NCI-H2029 (cell line): ENCODE measurements around the gene ZNHIT1.
"Not testable (repeated sequence)": the region's sequence is repeated elsewhere in the genome, so short reads cannot be mapped to it uniquely, and the experiment has no call there.

ENCODE experiments used
- DNase-seq: peaks from one replicate; lab custom pipeline; 2025; lab: John Stamatoyannopoulos, UW

Gene ZNHIT1

GRCh38 chr7:101186844-101187428, 31.0 kb upstream of the ZNHIT1 start:
- no peak for DNase-seq

DNA sequence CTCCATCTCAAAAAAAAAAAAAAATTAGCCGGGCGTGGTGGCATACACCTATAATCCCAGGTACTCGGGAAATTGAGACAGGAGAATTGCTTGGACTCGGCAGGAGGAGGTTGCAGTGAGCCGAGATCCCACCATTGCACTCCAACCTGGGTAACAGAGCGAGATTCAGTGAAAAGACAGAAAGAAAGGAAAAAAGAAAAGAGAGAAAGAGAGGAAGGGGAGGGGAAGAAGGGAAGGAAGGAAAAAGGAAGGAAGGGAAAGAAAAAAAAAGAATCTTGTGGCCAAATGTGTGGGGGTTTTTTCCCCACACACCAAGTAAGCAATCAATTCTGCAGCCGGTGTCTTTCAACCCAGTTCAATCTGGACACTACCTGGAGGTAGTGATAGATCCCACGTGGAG, 28.9 kb upstream of the ZNHIT1 start:
- no peak for DNase-seq

GRCh38 chr7:101195884-101196283, 22.1 kb upstream of the ZNHIT1 start:
- no peak for DNase-seq

DNA sequence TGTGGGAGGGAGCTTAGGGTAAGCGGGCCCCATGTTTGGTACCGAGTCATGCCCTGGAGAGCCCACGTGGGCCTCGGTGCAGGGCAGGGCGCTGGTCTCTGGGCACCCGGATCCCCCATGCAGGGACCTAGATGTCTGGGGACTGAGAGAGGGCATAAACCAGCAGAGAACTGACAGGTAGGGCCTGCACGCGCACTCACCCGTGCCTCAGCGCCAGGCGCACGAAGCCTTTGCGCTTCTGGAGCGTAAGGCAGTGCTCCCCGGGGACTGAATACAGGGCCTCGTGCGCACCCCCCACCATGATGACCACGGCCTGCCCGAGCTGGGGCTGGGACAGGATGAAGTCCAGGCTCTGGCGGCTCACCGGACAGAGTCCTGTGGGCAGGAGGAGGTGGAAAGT, 20.0 kb upstream of the ZNHIT1 start:
- DNase-seq, result no peak

GRCh38 chr7:101198476-101198875, 19.5 kb upstream of the ZNHIT1 start:
- no peak for DNase-seq

- DNase-seq, result not testable (repeated sequence)
Observed at GRCh38 chr7:101199522-101199921, 18.4 kb upstream of the ZNHIT1 start.

DNA sequence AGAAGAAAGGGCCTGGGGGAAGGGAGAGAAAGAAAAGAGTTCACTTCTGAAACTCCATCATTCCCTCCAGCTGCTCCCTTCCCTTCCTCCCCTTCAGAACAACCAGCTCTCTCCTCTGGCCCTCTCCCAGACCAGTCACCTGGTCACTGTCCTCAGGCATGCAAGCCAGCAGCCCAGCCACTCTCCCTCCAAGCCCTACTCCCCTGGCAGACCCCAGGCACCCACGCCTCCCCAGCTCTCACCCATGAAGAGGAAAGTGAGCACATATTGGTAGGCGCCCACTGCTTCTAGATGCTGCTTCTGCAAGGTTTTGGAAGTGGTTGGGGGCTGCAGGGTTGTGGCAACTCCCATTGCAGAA, 17.5 kb upstream of the ZNHIT1 start:
- DNase-seq, result no peak

GRCh38 chr7:101200862-101201599, 16.9 kb upstream of the ZNHIT1 start, which contains the start of gene MOGAT3:
MOGAT3 (minus strand) TSS chr7:101201036; CDS start chr7:101200854, 182 bp downstream.
- DNase-seq, result no peak

DNA sequence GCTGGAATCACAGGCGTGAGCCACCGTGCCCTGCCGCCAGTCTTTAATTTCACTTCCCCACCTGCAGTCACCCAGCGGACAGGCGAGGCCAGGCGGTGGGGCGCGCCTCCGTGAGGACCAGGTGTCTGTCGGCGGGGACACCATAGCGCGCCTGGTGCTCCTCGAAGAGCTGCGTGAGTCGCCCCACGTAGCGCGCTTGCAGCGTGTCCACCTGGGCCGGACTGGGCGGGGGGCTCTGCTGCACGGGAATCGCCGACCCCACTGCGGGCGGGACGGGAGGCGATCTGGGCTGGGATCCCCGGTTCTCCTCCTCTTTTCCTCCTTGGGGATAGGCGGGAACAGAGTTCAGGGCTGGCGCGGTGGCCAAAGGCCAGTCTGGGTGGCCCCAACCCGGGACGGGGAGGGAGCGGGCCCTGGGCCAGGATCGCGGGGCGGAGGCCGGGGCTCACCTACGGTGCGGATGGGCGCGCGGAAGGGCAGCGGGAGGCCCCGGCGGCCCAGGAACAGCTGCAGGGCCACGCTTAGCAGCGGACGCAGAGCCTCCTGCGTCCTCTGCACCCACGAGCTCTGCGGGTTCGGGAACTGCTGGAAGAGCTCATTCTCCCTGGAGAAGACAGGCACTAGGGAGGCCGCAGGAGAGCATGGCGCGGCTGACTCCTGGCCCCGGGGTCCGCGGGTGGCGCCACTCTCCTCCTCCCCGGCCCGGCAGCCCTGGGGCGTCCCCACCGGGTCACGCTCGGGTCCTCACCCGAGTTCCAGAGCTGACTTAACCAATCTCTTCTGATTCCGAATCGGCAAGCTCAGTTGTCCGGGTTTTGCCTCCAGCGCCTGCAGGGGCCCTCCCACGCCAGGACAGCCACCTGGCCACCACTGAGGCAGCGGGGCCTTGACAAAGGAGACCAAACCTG, 16.0 kb upstream of the ZNHIT1 start:
- no peak for DNase-seq

DNA sequence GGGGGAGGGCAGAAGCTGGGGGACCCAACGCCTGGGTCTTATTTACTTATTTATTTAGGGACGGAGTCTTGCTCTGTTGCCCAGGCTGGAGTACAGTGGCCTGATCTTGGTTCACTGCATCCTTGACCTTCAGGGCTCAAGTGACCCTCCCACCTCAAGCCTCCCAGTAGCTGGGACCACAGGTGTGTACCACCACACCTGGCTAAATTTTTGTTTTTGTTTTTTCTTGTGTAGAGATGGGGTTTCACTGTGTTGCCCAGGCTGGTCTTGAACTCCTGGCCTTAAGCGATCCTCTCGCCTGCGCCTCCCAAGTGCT, 15.4 kb upstream of the ZNHIT1 start:
- DNase-seq, result no peak

DNA sequence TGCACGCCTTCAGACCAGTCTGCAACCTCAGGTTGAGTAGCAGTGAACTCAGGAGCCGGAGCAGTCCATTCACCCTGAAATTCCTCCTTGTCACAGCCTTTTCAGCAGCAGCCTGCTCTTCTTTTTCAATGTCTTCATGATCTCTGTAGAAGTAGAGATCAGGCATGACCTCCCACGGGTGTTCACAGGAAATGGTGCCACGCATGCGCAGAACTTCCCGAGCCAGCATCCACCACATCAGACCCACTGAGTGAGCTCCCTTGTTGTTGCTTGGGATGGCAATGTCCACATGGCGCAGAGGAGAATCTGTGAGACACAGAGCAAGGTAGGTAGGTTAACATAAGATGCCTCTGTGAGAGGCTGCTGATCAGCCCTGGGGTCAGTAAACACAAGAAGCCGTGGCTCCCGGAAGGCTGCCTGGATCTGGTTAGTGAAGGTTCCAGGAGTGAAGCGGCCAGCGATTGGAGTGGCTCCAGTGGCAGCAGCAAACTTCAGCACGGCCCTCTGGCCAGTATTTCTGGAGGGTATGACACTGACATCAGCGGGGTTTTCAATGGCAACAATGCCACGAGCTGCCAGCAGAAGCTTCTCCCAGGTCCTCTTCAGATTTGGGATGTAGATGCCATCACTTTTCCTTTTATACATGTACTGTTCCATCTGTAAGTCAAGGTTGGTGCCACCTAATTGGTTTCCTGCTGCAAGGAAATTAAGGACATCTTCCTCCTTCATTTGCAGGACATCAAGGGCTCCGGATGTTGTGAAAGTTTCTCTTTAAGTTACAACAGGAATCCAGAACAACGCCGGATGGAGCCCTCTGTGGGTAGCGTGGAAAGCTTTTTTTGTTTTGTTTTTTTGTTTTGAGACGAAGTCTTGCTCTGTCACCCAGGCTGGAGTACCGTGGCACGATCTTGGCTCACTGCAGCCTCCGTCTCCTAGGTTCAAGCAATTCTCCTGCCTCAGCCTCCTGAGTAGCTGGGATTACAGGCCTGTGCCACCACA, 13.9 kb upstream of the ZNHIT1 start:
- not testable (repeated sequence) for DNase-seq

DNA sequence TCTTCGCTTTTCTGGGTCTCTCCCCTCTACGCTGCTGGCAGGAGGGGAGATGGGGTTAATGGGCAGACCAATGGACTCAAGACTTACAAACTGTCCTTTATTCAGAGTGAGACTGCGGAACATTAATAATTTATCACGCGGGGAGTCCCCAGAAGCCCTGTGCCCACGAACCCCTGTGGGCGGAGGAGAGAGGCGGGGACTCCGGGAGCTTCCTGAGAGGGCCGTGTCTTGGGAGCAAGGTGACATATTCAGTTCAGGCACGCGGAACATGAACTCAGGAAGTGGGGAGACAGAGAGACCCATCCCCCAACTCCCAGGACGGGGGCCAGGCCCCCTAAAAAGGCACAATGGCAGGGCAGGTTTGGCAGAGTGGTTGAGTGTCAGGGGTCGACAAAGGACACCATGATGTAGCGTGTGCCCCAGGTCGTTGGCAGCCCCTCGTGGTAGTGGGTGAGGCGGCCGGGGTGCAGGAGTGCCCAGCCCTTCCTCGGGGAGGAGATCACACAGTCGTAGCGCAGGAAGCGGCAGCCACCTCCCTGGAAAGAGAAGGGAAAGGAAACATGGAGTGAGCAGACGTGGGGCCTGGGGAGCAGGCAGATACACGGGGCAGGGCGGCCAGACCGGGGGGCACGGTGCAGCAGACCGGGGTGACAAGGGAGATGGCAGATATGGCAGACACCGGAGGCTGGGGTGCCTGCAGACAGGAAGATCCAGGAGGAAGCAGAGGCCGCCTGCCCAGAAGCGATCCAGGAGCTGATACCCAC, 11.9 kb upstream of the ZNHIT1 start:
- no peak for DNase-seq

DNA sequence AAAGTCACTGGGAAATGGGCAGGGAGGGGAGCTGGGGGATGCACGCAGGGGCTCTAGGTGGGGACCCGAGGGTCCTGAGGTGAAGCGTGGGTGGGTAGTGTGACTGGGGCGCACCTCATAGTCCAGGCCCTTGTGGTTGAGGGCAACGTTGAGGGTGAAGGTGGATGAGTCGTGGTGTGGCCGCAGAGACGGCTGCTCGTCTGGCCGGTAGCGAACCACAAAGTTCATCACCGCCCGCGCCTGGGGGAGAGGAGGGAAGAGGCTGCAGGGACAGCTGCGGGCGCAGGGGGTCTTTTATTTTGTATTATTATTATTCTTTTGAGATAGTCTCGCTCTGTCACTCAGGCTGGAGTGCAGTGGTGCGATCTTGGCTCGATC, 11.3 kb upstream of the ZNHIT1 start:
- no peak for DNase-seq

DNA sequence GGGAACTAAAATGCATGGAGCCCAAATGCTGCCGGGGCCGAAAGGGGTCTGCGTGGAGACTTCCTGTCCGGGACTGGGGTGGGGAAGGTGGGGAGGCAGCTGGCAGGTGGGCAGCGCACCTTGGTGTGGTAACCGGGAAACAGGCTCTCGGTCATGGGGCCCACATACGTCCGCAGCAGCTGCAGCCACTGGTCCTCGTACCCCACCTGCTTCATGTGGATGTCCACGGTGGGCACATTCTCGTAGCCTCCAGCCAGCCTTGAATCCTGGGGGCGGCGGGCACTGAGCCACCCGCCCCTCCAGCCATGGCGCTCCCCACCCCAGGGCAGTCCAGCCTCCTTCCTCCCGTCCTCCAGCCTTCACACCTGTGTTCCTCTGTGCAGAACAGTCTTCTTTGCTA, 10.5 kb upstream of the ZNHIT1 start:
- DNase-seq, result no peak

DNA sequence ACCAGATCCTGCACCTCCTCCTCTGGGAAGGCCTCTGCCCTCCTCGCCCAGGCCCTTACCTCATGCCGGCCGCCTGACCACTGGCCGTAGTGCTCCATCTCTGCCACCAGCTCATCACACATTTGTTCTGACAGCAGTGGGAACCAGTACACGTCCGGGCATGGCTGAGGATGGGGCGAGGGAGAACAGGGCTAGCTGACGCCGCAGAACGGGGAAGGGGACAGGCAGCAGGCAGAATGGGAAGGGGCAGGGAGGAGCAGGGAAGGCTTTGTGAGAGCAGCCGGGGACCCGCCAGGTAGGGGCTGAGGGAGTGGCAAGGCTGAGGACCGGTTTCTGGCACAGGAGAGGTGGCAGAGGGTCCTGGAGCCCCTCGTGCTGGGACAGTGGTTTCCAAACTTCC, 9.2 kb upstream of the ZNHIT1 start:
- no peak for DNase-seq

DNA sequence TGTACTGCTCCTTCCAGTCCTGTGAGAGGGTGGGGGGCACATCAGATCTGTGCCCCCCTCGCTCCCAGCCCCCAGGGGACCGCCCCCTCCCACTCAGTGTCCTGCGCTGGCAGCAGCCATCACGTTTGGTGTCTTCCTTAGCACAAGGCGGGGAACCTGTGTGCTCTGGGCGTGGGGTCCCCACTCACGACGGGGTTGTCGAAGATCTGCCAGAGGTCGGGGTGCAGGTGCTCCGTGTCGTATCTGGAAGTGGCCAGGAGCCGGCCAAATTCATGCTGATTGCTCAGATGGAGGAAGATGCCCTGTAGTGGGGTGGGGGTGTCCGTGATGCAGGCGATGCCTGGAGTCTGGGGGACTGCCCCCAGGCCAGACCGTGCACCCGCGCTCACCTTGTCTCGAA, 7.8 kb upstream of the ZNHIT1 start:
- DNase-seq, result no peak

DNA sequence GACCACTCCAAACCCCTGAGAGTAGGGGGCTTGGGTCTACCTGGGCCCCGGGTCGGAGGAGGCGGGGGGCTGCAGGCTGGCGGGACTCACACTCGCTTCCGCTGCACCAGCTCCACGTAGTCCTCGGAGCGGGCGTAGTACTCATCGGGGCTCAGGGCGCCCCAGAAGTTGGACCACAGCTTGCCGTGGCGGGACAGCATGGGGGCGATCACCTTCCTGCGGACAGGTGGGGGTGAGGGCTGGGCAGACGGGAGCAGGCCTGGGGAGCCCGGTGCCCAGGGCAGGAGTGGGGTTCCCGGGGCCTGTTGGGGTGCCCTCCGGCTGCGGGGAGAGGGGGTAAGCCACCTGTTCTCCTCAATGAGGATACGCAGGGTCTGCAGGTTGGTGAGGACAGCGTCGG, 6.5 kb upstream of the ZNHIT1 start:
- DNase-seq, result no peak

- no peak for DNase-seq
Observed at GRCh38 chr7:101212014-101212413, 6.0 kb upstream of the ZNHIT1 start.

DNA sequence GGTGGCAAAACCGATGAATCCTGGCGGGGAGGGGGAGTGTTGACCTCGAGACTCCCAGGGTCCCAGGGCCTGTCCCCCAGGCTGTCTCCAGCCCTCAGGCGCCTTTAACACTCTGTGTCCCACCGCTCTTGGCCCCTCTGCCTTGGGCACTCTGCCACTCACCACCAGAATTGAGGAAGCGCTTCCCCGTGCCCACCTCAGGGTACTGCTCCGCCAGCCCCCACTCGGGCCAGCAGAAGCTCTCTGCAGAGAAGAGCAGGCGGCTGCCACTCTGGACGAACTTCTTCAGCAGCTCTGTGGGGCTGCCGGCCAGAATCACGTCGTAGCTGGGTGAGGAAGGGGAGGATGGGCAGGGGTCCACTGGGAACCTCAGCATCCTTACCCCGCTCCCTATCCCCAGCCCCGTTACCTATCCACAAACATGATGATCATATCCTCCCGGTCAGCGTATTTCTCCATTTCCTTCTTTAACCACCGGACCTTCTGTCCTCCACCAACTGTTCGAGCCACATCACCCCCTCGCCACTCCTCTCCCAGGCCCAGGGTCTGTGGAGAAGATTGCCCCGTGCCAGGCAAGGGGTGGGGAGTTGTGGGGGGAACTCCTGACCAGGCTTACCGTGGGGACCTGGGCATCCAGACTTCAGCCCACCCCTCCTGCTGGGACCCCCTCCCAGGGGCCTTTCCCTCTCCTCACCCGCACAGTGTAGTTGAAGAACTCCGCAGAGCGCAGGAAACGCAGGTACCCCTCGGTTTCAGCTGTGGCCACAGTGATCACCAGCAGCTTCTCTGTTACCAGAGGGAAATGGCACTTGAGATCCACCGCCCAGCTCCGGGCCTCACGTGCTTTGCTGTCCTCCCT, 1.7 kb upstream of the ZNHIT1 start:
- DNase-seq, result no peak

GRCh38 chr7:101216860-101217387, 1.0 kb upstream of the ZNHIT1 start:
- no peak for DNase-seq
